Bone marrow (tissue), 2 donors: ENCODE measurements around the gene ENOX1.

Source experiments
- DNase-seq, 2 donors: peaks; one replicate each; lab custom pipeline; 2025; lab: John Stamatoyannopoulos, UW

The ENOX1 gene

GRCh38 chr13:43744261-43745031 is 42.3 kb downstream of the ENOX1 start:
- no peak for DNase-seq

GRCh38 chr13:43742911-43743310 is 43.9 kb downstream of the ENOX1 start:
- DNase-seq: no peak

DNA sequence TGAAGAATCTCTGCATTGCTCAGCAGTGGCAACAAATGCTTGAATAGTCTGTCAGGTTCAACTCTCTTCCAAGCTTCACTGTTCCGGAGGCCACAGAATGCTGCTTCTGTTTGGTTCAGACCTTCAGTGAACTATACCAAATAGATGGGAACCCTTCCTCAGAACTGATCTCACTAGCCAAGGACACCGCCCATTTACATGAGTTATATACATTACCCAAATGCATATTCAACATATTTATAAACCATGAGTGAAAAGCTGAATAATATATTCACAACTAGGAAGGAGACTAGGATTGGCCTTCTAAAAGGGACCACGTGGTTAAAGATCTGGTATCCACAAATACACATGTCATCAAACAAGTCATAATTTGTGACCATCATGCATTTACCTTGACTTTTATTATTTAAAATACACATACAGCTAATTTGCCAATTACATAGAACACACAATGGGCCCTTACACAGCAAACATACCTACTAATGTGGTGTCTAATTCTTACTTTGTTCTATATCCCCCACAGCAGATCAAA is 49.3 kb downstream of the ENOX1 start:
- no peak for DNase-seq

GRCh38 chr13:43732726-43733125 is 54.0 kb downstream of the ENOX1 start:
- no peak for DNase-seq

GRCh38 chr13:43731296-43731695 is 55.5 kb downstream of the ENOX1 start:
- no peak for DNase-seq

- no peak for DNase-seq
Observed at GRCh38 chr13:43730642-43731041, 56.1 kb downstream of the ENOX1 start.

- no peak for DNase-seq
Observed at GRCh38 chr13:43728421-43728820, 58.4 kb downstream of the ENOX1 start.

DNA sequence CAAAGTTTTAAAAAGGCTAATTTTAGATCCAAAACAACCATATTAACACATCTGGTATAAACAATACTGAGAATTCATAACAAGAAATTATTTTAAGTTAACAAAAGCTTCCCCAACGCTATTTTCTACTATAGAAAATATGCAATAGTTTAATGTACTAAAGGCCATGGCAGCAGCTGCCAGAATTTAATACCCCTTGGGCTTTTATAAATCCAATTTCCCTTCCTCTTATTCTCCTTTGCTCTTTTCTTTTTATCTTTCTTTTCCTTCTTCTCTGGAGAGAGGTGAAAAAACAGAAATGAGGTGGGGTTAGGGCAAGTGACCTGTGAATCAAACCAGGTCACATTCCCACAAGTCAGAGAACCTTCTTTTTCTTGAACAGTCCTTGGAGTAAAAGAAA is 58.9 kb downstream of the ENOX1 start:
- no peak for DNase-seq

GRCh38 chr13:43725460-43725859 is 61.3 kb downstream of the ENOX1 start:
- DNase-seq: no peak

GRCh38 chr13:43720780-43721397 is 65.9 kb downstream of the ENOX1 start:
- no peak for DNase-seq

DNA sequence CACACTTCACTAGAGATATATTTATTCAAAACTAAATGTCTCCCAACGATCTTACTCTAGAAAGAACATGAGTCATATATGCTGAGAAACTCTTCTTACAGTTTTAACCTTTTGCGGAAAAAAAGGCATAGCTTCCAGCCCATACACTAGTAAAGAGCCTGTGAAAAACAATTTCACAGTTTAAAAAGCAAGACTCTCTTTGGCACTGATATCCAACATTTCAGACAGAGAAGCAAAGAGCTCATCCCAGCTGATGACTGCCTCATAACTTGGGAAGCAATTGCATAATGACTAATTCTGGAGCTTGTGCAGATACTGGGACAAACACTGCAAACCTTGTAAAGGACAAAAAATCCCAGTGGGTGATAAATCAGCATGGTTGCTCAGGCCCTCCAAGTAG is 88.0 kb downstream of the ENOX1 start:
- DNase-seq: no peak

GRCh38 chr13:43698009-43698408 is 88.8 kb downstream of the ENOX1 start:
- no peak for DNase-seq

- no peak for DNase-seq
Observed at GRCh38 chr13:43697323-43697722, 89.4 kb downstream of the ENOX1 start.

DNA sequence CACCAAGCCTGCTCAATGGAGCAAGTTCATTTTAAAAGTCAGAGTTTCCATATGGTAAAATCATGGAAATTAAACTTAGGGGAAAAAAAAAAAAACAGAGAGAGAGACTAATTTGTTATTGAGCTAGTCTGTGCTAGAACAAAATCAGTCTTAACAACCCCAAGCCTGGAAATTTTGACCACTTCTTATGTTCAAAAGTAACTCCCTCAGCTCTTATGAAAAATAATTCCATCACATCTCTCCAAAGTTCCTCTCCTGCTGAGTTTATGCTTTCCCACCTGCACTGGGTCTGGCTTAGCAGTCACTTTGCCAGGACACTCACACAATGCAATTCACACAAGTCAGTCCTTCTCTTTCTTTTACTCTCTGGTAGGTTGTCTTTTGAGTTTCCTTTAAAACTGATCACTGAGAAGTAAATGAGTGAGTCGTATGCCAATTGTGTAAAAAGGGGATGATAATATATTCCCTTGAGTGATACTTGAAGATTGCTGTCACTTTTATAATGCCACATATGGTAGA is 92.6 kb downstream of the ENOX1 start:
- DNase-seq: no peak

DNA sequence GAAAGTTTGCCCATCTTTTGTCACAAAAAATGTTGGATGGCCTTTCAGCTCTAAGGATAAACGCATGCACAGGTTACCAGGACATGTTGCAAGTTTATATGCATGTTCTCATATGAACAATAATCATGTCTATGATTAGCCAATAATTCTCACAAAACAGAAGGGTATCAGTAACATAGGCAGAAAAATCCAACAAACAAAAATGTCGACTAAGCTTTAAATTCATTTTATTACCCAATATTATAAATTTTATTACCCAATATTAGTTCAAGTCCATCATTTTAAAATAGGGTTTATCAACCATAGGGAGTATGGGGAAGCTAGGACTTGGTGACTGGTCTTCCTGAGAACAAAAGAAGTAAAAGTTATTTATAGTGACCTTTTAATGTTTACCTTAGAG is 93.1 kb downstream of the ENOX1 start:
- DNase-seq: no peak

DNA sequence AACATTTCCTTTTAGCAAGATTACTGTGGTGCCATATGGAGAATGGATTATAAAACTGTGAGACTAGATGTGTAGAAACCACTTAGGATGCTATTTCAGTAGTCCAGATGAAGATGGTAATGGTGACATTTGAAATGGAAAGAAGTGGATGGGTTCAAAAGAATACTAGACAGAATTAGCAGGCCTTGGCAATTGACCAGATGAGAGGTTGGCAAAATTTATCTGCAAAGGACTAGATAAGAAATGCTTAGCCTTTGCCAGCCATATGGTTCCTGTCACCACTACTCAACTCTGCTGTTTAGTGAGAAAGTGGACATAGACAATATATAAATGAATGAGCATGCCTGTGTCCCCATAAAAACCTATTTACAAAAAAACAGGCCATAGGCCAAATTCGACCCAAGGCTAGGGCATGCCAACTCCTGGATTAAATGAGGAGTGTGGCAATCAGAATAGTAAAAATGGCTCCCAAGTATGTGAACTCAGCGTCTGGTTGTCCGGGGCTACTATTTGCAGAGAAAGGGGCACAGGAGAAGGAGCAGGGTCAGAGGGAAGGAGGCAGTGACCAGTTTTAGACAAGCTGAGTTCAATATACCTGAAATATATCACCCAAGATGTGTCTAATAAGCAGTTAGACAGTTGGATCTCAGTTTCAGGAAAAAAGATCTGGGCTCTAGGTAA is 98.4 kb downstream of the ENOX1 start:
- no peak for DNase-seq

- no peak for DNase-seq
Observed at GRCh38 chr13:43687038-43687437, 99.7 kb downstream of the ENOX1 start.

- no peak for DNase-seq
Observed at GRCh38 chr13:43686557-43686956, 100.2 kb downstream of the ENOX1 start.

- DNase-seq: no peak
Observed at GRCh38 chr13:43684963-43685725, 101.6 kb downstream of the ENOX1 start.

DNA sequence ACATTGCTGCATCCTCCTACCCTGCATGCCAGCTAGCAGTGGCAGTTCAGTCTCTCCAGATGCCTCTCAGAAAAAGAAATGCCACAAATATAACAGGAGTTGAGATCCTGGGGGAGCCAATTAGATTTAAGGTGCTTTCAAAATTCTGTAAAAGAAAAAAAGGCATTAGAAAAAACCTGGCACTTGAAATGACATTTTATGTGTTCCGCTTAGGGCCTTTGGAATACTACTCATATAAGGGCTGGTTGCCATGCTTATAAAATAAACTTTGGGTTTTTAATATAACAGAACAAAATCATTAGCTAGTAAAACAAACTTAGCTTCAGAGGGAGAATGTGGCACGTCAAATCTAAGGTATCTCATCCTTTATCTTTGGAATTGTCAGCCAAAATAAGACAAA is 104.1 kb downstream of the ENOX1 start:
- DNase-seq: no peak

DNA sequence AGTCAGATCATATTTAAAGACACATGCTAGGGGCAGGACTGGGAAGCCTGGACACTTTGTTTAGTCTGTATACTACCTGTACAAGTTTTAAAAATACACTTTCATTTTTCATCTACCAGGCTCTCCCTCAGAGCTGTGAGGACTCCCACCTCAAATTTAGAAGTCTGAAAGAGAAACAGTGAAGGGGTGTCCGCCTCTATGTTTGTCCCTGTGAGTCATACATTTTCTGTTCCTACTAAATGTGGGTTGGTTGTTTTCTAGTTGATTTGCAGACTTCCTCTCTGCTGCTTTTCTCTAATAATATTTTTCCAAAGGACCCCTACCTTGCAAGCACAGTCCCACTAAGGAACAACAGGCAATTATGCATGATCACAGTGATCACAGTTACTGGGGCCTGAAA is 110.5 kb downstream of the ENOX1 start:
- DNase-seq: no peak

- no peak for DNase-seq
Observed at GRCh38 chr13:43675577-43675976, 111.2 kb downstream of the ENOX1 start.
